Liver (tissue), 9 donors: ENCODE measurements around the gene KCNQ5. TPM values are rescaled to one million over a fixed set of nuclear protein-coding genes. Genes with fewer than 3 reads are reported as not detected.

Experiments used
- DNase-seq: peaks from one replicate; pipeline ENCODE4 v3.0.0-alpha.2; 2017; ENCODE audit warnings: low spot score
- H3K27ac ChIP-seq, 2 donors: one replicate each; pipeline ENCODE4 v1.7.0; 2013; ENCODE audit warnings: inconsistent platforms in 2 of 2, low read length in 2 of 2, control low read depth in 1 of 2, low read depth in 1 of 2, mild to moderate bottlenecking in 1 of 2
- H3K27me3 ChIP-seq, 4 donors: one replicate each; pipeline versions ENCODE4 v1.6.1 to v1.7.0; 2013; ENCODE audit warnings: low read length in 3 of 4, inconsistent platforms in 1 of 4, mild to moderate bottlenecking in 1 of 4, moderate library complexity in 1 of 4; ENCODE audit not compliant: control insufficient read depth in 4 of 4, insufficient read depth in 4 of 4
- H3K36me3 ChIP-seq, 4 donors: one replicate each; pipeline versions ENCODE4 v1.6.1 to v1.7.0; 2013; ENCODE audit warnings: low read length in 3 of 4, mild to moderate bottlenecking in 3 of 4, low read depth in 1 of 4, moderate library complexity in 1 of 4; ENCODE audit not compliant: control insufficient read depth in 4 of 4, insufficient read depth in 3 of 4
- H3K4me1 ChIP-seq, 4 donors: one replicate each; pipeline versions ENCODE4 v1.6.1 to v1.7.0; 2013; ENCODE audit warnings: low read length in 3 of 4, mild to moderate bottlenecking in 3 of 4, moderate library complexity in 1 of 4; ENCODE audit not compliant: control insufficient read depth in 4 of 4, insufficient read depth in 4 of 4
- H3K4me3 ChIP-seq, 3 donors: one replicate each; pipeline versions ENCODE4 v1.6.1 to v1.7.0; 2013; ENCODE audit warnings: low read length in 3 of 3, control low read depth in 1 of 3, low read depth in 1 of 3, mild to moderate bottlenecking in 1 of 3
- H3K9ac ChIP-seq, 2 donors: one replicate each; pipeline ENCODE4 v1.7.0; 2013; ENCODE audit warnings: low read length in 2 of 2, mild to moderate bottlenecking in 2 of 2, moderate library complexity in 2 of 2, control low read depth in 1 of 2, low read depth in 1 of 2
- H3K9me3 ChIP-seq, 4 donors: one replicate each; pipeline versions ENCODE4 v1.6.1 to v1.7.0; 2013; ENCODE audit warnings: low read length in 3 of 4; ENCODE audit not compliant: control insufficient read depth in 4 of 4
- ATF3 ChIP-seq: IDR thresholded peaks from 2 replicates; pipeline ENCODE4 v1.6.1; 2016; ENCODE audit warnings: antibody characterized with exemption
- CTCF ChIP-seq: fragments of 150-350 bp; IDR thresholded peaks from 2 replicates; pipeline ENCODE4 v1.5.1; 2017; ENCODE audit warnings: improper control_type of control experiment, low read depth, low read length; ENCODE audit not compliant: missing input control
- EGR1 ChIP-seq, 2 donors: IDR thresholded peaks; 2 replicates each; pipeline ENCODE4 v1.6.1; 2016 to 2018; ENCODE audit warnings: antibody characterized with exemption in 2 of 2, low read depth in 2 of 2
- FOXA1 ChIP-seq: IDR thresholded peaks from 2 replicates; pipeline ENCODE4 v1.6.1; 2016; ENCODE audit warnings: antibody characterized with exemption
- MAX ChIP-seq: IDR thresholded peaks from 2 replicates; pipeline ENCODE4 v1.6.1; 2016; ENCODE audit warnings: antibody characterized with exemption
- RAD21 ChIP-seq, 2 donors: IDR thresholded peaks; 2 replicates each; pipeline ENCODE4 v1.6.1; 2016; ENCODE audit warnings: antibody characterized with exemption in 2 of 2, mild to moderate bottlenecking in 2 of 2
- REST ChIP-seq: IDR thresholded peaks from 2 replicates; pipeline ENCODE4 v1.6.1; 2016; ENCODE audit warnings: antibody characterized with exemption, mild to moderate bottlenecking
- SP1 ChIP-seq: IDR thresholded peaks from 2 replicates; pipeline ENCODE4 v1.6.1; 2018; ENCODE audit warnings: antibody characterized with exemption, mild to moderate bottlenecking
- TAF1 ChIP-seq: conservative IDR thresholded peaks from 2 replicates; pipeline ENCODE4 v1.6.1; 2016; ENCODE audit warnings: antibody characterized with exemption, mild to moderate bottlenecking
- ZBTB33 ChIP-seq: IDR thresholded peaks from 2 replicates; pipeline ENCODE4 v1.6.1; 2016; ENCODE audit warnings: antibody characterized with exemption
- WGBS: extraction: QIAGEN DNeasy Blood & Tissue Kit; methylation state at CpG from one replicate; pipeline ENCODE4 v1.1.7; 2013; 5-methylcytosine and 5-hydroxymethylcytosine counted together
- polyA plus RNA-seq, 2 donors: library from polyadenylated mRNA; stranded (reverse) in 1 of 2; unstranded in 1 of 2; fragments of 200-250 nt in 1 of 2; fragments of >200 nt in 1 of 2; fragmentation: Nextera tagmentation in 1 of 2; extraction: Ambion mirVana in 1 of 2; gene quantifications; one replicate each; pipeline versions ENCODE4 v1.2.1 to v1.2.3, GENCODE V29; 2013 to 2015
- total RNA-seq, 2 donors: library from RNA; depleted of rRNA; stranded (reverse); fragments of >200 nt; gene quantifications; one replicate each; pipeline ENCODE4 v1.2.3, GENCODE V29; 2014
- donor health status: healthy.
- donor health status: healthy.
- donor health status: healthy.
- donor health status: healthy.
- donor health status: healthy.

Gene KCNQ5
- total and polyA plus RNA-seq, 4 donors = 0.02 to 1.1 (median 0.15) TPM

GRCh38 chr6:72704979-72705378 lies 83.1 kb downstream of the KCNQ5 start:
- TF ChIP-seq SP1 (no peak), FOXA1 (no peak), MAX (no peak), RAD21 (IDR thresholded peaks at IDR 0.05) (peak in 1 of 2 donors; percentile 9), CTCF (no peak)
- 69% methylated on average over 4 of the region's 4 CpGs for WGBS
- DNase-seq = no peak
- no peaks in the 10 kb centered on the region for H3K36me3 ChIP-seq
- H3K4me3 ChIP-seq = no peak overlapping the region
- no peaks in the 10 kb centered on the region for H3K27me3 ChIP-seq
- H3K4me1 ChIP-seq = no peaks in the 10 kb centered on the region
- H3K9ac ChIP-seq = no peak overlapping the region
- no peak overlapping the region for H3K27ac ChIP-seq
- no peaks in the 10 kb centered on the region for H3K9me3 ChIP-seq

GRCh38 chr6:72709431-72709830 lies 87.6 kb downstream of the KCNQ5 start:
- TF ChIP-seq ZBTB33 = no peak
- TF ChIP-seq REST = no peak
- TF ChIP-seq ATF3 = no peak

GRCh38 chr6:72711731-72712130 lies 89.9 kb downstream of the KCNQ5 start:
- H3K4me3 ChIP-seq = no peak overlapping the region
- TF ChIP-seq ATF3 = no peak
- no peak for TF ChIP-seq FOXA1
- TF ChIP-seq EGR1 (IDR thresholded peaks at IDR 0.05; ENCODE audit: low read depth in 2 of 2) = no peak
- no peak for TF ChIP-seq ZBTB33
- no peak for TF ChIP-seq REST
- no peak for TF ChIP-seq TAF1
- TF ChIP-seq MAX = no peak

More at GRCh38 chr6:72709431-72709830, 87.6 kb downstream of the KCNQ5 start:
- Histone ChIP-seq H3K27ac (no peak overlapping the region), H3K36me3 (no peaks in the 10 kb centered on the region), H3K4me1 (no peaks in the 10 kb centered on the region), H3K9ac (no peak overlapping the region), H3K4me3 (no peak overlapping the region), H3K27me3 (no peaks in the 10 kb centered on the region), H3K9me3 (peaks cover 0 to 7% (median under 1%) of the 10 kb centered on the region in 4 donors)
- WGBS = 56% methylated on average over 1 of the region's 1 CpG
- DNase-seq = no peak

More at GRCh38 chr6:72711731-72712130, 89.9 kb downstream of the KCNQ5 start:
- Histone ChIP-seq H3K36me3 (no peaks in the 10 kb centered on the region), H3K9ac (no peak overlapping the region), H3K9me3 (peaks cover 0 to 7% (median under 1%) of the 10 kb centered on the region in 4 donors), H3K27me3 (no peaks in the 10 kb centered on the region), H3K27ac (no peak overlapping the region), H3K4me1 (no peaks in the 10 kb centered on the region)
- no peak for DNase-seq
- 85% methylated on average over 1 of the region's 1 CpG for WGBS
